Measurements from ENCODE around the gene PTPRN2. TPM values are rescaled to one million over a fixed set of nuclear protein-coding genes. Genes with fewer than 3 reads are reported as not detected.

The PTPRN2 gene
- total and polyA plus RNA-seq, 2 of the 13 experiments (the other 11 are each of a cell fraction or from before 2014, with no cell fraction given), result 2.5 to 24.2 TPM

DNA sequence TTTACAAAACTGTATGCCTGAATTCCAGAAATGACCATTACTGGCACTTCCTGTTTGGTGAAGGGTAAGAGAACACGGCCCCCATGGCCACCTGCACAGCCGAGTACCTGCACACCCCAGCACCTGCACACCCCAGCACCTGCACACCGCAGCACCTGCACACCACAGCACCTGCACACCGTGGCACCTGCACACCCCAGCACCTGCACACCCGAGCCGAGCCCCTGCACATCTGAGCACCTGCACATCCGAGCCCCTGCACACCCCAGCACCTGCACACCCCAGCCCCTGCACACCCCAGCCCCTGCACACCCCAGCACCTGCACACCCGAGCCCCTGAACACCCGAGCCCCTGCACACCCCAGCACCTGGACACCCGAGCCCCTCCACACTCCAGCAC lies 1007.3 kb downstream of the PTPRN2 start (continued):
- TF ChIP-seq, protein P1, sequence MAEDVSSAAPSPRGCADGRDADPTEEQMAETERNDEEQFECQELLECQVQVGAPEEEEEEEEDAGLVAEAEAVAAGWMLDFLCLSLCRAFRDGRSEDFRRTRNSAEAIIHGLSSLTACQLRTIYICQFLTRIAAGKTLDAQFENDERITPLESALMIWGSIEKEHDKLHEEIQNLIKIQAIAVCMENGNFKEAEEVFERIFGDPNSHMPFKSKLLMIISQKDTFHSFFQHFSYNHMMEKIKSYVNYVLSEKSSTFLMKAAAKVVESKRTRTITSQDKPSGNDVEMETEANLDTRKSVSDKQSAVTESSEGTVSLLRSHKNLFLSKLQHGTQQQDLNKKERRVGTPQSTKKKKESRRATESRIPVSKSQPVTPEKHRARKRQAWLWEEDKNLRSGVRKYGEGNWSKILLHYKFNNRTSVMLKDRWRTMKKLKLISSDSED (CRISPR knock-in tag; IDR thresholded peaks at IDR 0.05), result no peak
- TF ChIP-seq SYNCRIP (IDR thresholded peaks at IDR 0.05; ENCODE audit: insufficient read depth, low read depth, low read length) (no peak), FOSL2 (CRISPR knock-in tag; IDR thresholded peaks at IDR 0.05) (no peak)
- TF ChIP-seq, protein P2, sequence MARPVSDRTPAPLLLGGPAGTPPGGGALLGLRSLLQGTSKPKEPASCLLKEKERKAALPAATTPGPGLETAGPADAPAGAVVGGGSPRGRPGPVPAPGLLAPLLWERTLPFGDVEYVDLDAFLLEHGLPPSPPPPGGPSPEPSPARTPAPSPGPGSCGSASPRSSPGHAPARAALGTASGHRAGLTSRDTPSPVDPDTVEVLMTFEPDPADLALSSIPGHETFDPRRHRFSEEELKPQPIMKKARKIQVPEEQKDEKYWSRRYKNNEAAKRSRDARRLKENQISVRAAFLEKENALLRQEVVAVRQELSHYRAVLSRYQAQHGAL (CRISPR knock-in tag; IDR thresholded peaks at IDR 0.05; ENCODE audit: not compliant biosample characterization), result no peak

DNA sequence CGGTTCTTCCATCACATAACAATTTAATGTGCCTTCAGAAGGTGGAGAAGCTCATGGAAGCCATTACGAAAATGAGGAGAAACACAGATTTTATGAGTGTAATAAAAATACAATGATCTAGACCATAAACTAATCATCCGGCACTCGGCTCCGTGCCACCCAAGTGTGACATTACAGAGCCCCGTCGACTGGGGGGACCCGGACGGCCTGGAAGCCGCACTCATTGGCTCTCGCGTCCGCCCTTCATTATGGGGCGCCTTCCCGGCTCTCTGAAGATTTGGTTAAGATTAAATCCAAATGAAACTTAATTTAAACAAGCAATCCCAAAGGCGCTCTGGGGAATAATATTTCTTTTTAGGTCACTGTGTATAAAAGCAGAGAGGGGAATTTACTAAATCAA lies 1008.2 kb downstream of the PTPRN2 start:
- intact Hi-C loops (cut with micrococcal nuclease; ENCODE audit: unreplicated experiment), result no loop called here
- Histone ChIP-seq H2AFZ (ENCODE audit: low read length) (no peak overlapping the region), H4K20me1 (ENCODE audit: insufficient read depth, low read length) (no peaks in the 10 kb centered on the region), H3K27me3 (ENCODE audit: control insufficient read depth in 1 of 2, insufficient read depth in 2 of 2, low read length in 2 of 2) (peaks cover 4 to 42% of the 10 kb centered on the region in 2 experiments), H3K9ac (ENCODE audit: insufficient read depth, low read depth, low read length) (no peak overlapping the region), H3K4me1 (ENCODE audit: insufficient read depth, low read length) (no peaks in the 10 kb centered on the region), H3K79me2 (ENCODE audit: insufficient read depth, low read length) (no peaks in the 10 kb centered on the region), H3K9me3 (ENCODE audit: low read length) (no peaks in the 10 kb centered on the region), H3K27ac (ENCODE audit: extremely low read length, insufficient read depth, low read length) (no peak overlapping the region), H3K4me2 (ENCODE audit: low read depth, low read length) (no peak overlapping the region), H3K36me3 (replicated peaks in 1 of 2; ENCODE audit: control insufficient read depth in 1 of 2, insufficient read depth in 2 of 2, low read length in 2 of 2) (no peaks in the 10 kb centered on the region), H3K4me3 (replicated peaks in 1 of 3; ENCODE audit: insufficient read depth in 1 of 3, low read depth in 2 of 3, low read length in 3 of 3) (no peak overlapping the region)
- DNase-seq (ENCODE audit: low spot score) (no peak), FAIRE-seq (no peak), ATAC-seq (no peak)
- in situ Hi-C loops (cut with HindIII; ENCODE audit: extremely low pct_ligation_motif_present, low pct_unique_long_range_greater_than_20kb), result no loop called here
- TF ChIP-seq ZNF572 (CRISPR knock-in tag; IDR thresholded peaks at IDR 0.05) (no peak), TCF7L2 (IDR thresholded peaks at IDR 0.05; ENCODE audit: low read depth, low read length) (no peak), GTF3A (CRISPR knock-in tag; conservative IDR thresholded peaks at IDR 0.05) (no peak), ADNP (CRISPR knock-in tag; IDR thresholded peaks at IDR 0.05) (no peak)
- TF ChIP-seq, protein P3, sequence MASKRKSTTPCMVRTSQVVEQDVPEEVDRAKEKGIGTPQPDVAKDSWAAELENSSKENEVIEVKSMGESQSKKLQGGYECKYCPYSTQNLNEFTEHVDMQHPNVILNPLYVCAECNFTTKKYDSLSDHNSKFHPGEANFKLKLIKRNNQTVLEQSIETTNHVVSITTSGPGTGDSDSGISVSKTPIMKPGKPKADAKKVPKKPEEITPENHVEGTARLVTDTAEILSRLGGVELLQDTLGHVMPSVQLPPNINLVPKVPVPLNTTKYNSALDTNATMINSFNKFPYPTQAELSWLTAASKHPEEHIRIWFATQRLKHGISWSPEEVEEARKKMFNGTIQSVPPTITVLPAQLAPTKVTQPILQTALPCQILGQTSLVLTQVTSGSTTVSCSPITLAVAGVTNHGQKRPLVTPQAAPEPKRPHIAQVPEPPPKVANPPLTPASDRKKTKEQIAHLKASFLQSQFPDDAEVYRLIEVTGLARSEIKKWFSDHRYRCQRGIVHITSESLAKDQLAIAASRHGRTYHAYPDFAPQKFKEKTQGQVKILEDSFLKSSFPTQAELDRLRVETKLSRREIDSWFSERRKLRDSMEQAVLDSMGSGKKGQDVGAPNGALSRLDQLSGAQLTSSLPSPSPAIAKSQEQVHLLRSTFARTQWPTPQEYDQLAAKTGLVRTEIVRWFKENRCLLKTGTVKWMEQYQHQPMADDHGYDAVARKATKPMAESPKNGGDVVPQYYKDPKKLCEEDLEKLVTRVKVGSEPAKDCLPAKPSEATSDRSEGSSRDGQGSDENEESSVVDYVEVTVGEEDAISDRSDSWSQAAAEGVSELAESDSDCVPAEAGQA (IDR thresholded peaks at IDR 0.05; ENCODE audit: low read depth), result no peak
- TF ChIP-seq, protein P3 (CRISPR knock-in tag; IDR thresholded peaks at IDR 0.05; ENCODE audit: borderline replicate concordance), result no peak
- 73% methylated on average over 16 of the region's 16 CpGs for WGBS (ENCODE audit: low lambda C conversion rate)
- no TSS peak for BruUV-seq (replicated peaks)
- CTCF ChIA-PET (ENCODE audit: low intra/inter-chr PET ratio, low total read pairs), result no interaction called here
- POLR2A ChIA-PET, result no interaction called here
